WTC11 (cell line): Measurements from ENCODE around the gene GLI1. TPM values are rescaled to one million over a fixed set of nuclear protein-coding genes. Genes with fewer than 3 reads are reported as not detected.

Source experiments
- ATAC-seq: fragments of 200-7000 bp; cut with Tn5 transposase; 2 replicates; pipeline ENCODE4 v1.10.0; 2021; ENCODE audit warnings: mild to moderate bottlenecking, moderate library complexity
- CTCF ChIA-PET: fragments of 300-600 bp; sonication (Branson Sonifier 250); formaldehyde crosslinking; loops from one replicate; lab custom pipeline; 2021; ENCODE audit warnings: antibody characterized with exemption; lab: Charles Lee
- POLR2A ChIA-PET: fragments of 350-600 bp; sonication (Branson Sonifier 250); formaldehyde crosslinking; loops from one replicate; lab custom pipeline; 2021; ENCODE audit warnings: antibody characterized with exemption; lab: Charles Lee
- DNase-seq: peaks from one replicate; pipeline ENCODE4 v3.0.0; 2021; ENCODE audit warnings: low spot score
- H3K27ac Mint-ChIP-seq: 2 replicates; pipeline ENCODE4 v1.8.0; 2021; ENCODE audit warnings: mixed read lengths
- H3K27me3 Mint-ChIP-seq: 2 replicates; pipeline ENCODE4 v1.8.0; 2021; ENCODE audit warnings: low read depth, mild to moderate bottlenecking, moderate library complexity, mixed read lengths
- H3K36me3 Mint-ChIP-seq: 2 replicates; pipeline ENCODE4 v1.8.0; 2021; ENCODE audit warnings: mixed read lengths
- H3K4me1 Mint-ChIP-seq: 2 replicates; pipeline ENCODE4 v1.8.0; 2022; ENCODE audit warnings: mixed read lengths
- H3K4me3 Mint-ChIP-seq: 2 replicates; pipeline ENCODE4 v1.8.0; 2021; ENCODE audit warnings: mild to moderate bottlenecking, moderate library complexity, mixed read lengths
- H3K9me3 Mint-ChIP-seq: 2 replicates; pipeline ENCODE4 v1.8.0; 2021; ENCODE audit warnings: mixed read lengths
- ATF1 ChIP-seq: sonication (generic); formaldehyde crosslinking; IDR thresholded peaks from 2 replicates; pipeline ENCODE4 v1.8.1; 2023; ENCODE audit warnings: mild to moderate bottlenecking, moderate library complexity, missing genetic modification reagents
- CREB1 ChIP-seq: sonication (generic); formaldehyde crosslinking; IDR thresholded peaks from 2 replicates; pipeline ENCODE4 v1.8.0; 2023; ENCODE audit warnings: mild to moderate bottlenecking, missing genetic modification reagents
- CTCF ChIP-seq: fragments of 200-600 bp; IDR thresholded peaks from 2 replicates; pipeline ENCODE4 v1.8.0; 2022; ENCODE audit warnings: antibody characterized with exemption
- E2F4 ChIP-seq: sonication (generic); formaldehyde crosslinking; IDR thresholded peaks from 2 replicates; pipeline ENCODE4 v1.8.1; 2022; ENCODE audit warnings: low read depth, mild to moderate bottlenecking, moderate library complexity, missing genetic modification reagents, borderline replicate concordance
- EMX1 ChIP-seq: fragments of 250-450 bp; sonication (Bioruptor Pico); IDR thresholded peaks from 2 replicates; pipeline ENCODE4 v1.8.0; 2021; ENCODE audit warnings: mild to moderate bottlenecking
- GABPB1 ChIP-seq: sonication (generic); formaldehyde crosslinking; IDR thresholded peaks from 2 replicates; pipeline ENCODE4 v1.8.1; 2023; ENCODE audit warnings: mild to moderate bottlenecking, missing genetic modification reagents
- MLX ChIP-seq: sonication (generic); formaldehyde crosslinking; IDR thresholded peaks from 2 replicates; pipeline ENCODE4 v1.8.1; 2023; ENCODE audit warnings: mild to moderate bottlenecking, missing genetic modification reagents, moderate library complexity
- MXD4 ChIP-seq: fragments of 250-450 bp; sonication (Bioruptor Pico); IDR thresholded peaks from 2 replicates; pipeline ENCODE4 v1.8.0; 2021; ENCODE audit warnings: mild to moderate bottlenecking, moderate library complexity, borderline replicate concordance
- NFE2L1 ChIP-seq: sonication (generic); formaldehyde crosslinking; IDR thresholded peaks from 2 replicates; pipeline ENCODE4 v1.8.1; 2023; ENCODE audit warnings: missing genetic modification reagents
- NR1H2 ChIP-seq: sonication (generic); formaldehyde crosslinking; IDR thresholded peaks from 2 replicates; pipeline ENCODE4 v1.9.0; 2021; ENCODE audit warnings: mild to moderate bottlenecking, moderate library complexity, missing genetic modification reagents
- PRRX2 ChIP-seq: fragments of 250-450 bp; sonication (Bioruptor Pico); IDR thresholded peaks from 2 replicates; pipeline ENCODE4 v1.8.0; 2021; ENCODE audit warnings: mild to moderate bottlenecking
- RELA ChIP-seq: sonication (generic); formaldehyde crosslinking; IDR thresholded peaks from 2 replicates; pipeline ENCODE4 v1.8.1; 2022; ENCODE audit warnings: missing genetic modification reagents, mild to moderate bottlenecking, borderline replicate concordance
- SMAD4 ChIP-seq: sonication (generic); formaldehyde crosslinking; IDR thresholded peaks from 2 replicates; pipeline ENCODE4 v1.8.0; 2022; ENCODE audit warnings: mild to moderate bottlenecking, missing genetic modification reagents
- TEAD1 ChIP-seq: sonication (generic); formaldehyde crosslinking; IDR thresholded peaks from 2 replicates; pipeline ENCODE4 v1.8.0; 2022; ENCODE audit warnings: mild to moderate bottlenecking, missing genetic modification reagents
- ZNF121 ChIP-seq: sonication (generic); formaldehyde crosslinking; IDR thresholded peaks from 2 replicates; pipeline ENCODE4 v1.8.0; 2023; ENCODE audit warnings: missing genetic modification reagents
- ZNF263 ChIP-seq: sonication (generic); formaldehyde crosslinking; IDR thresholded peaks from 2 replicates; pipeline ENCODE4 v1.8.1; 2022; ENCODE audit warnings: low read depth, mild to moderate bottlenecking, moderate library complexity, missing genetic modification reagents
- ZNF416 ChIP-seq: fragments of 250-450 bp; sonication (Bioruptor Pico); IDR thresholded peaks from 2 replicates; pipeline ENCODE4 v1.9.0; 2021; ENCODE audit warnings: mild to moderate bottlenecking, inconsistent platforms
- total RNA-seq: library from RNA; stranded (reverse); gene quantifications from 3 replicates; pipeline ENCODE4 v1.2.3, GENCODE V29; 2021
- TF ChIP-seq, protein P1 (sequence below): sonication (generic); formaldehyde crosslinking; conservative IDR thresholded peaks from 2 replicates; pipeline ENCODE4 v1.8.1; 2022; ENCODE audit warnings: mild to moderate bottlenecking, missing genetic modification reagents
- TF ChIP-seq, protein P2 (sequence below): fragments of 250-450 bp; sonication (Bioruptor Pico); IDR thresholded peaks from 2 replicates; pipeline ENCODE4 v1.9.0; 2021; ENCODE audit warnings: moderate library complexity, mild to moderate bottlenecking, inconsistent platforms, borderline replicate concordance

GLI1 gene
- total RNA-seq, 1 experiment from 2014 or later = 16.2 TPM

GRCh38 chr12:57446292-57446960 is 13.2 kb upstream of the GLI1 start (continued):
- TF ChIP-seq CTCF (no peak), ZNF121 (CRISPR knock-in tag) (no peak), TEAD1 (CRISPR knock-in tag) (no peak), E2F4 (no peak), RELA (CRISPR knock-in tag) (no peak)

GRCh38 chr12:57448669-57449068 is 10.9 kb upstream of the GLI1 start:
- H3K4me3 Mint-ChIP-seq = no peak overlapping the region
- no peak overlapping the region for H3K27ac Mint-ChIP-seq
- H3K4me1 Mint-ChIP-seq = peaks cover 12% of the 10 kb centered on the region
- no peak for TF ChIP-seq NR1H2 (CRISPR knock-in tag)
- no peak for TF ChIP-seq CREB1 (CRISPR knock-in tag)
- TF ChIP-seq PRRX2 (CRISPR knock-in tag) = no peak
- no peak for TF ChIP-seq MXD4
- TF ChIP-seq MLX (CRISPR knock-in tag) = no peak
- TF ChIP-seq ZNF416 = no peak
- TF ChIP-seq E2F4 = no peak
- no peak for TF ChIP-seq ATF1
- no peak for TF ChIP-seq CTCF
- no peak for TF ChIP-seq EMX1
- TF ChIP-seq, protein P1, sequence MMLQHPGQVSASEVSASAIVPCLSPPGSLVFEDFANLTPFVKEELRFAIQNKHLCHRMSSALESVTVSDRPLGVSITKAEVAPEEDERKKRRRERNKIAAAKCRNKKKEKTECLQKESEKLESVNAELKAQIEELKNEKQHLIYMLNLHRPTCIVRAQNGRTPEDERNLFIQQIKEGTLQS (CRISPR knock-in tag) = no peak
- TF ChIP-seq ZNF263 (CRISPR knock-in tag) = no peak
- no peak for TF ChIP-seq NFE2L1
- no peak for TF ChIP-seq GABPB1 (CRISPR knock-in tag)
- no peak for TF ChIP-seq SMAD4 (CRISPR knock-in tag)
- TF ChIP-seq, protein P2, sequence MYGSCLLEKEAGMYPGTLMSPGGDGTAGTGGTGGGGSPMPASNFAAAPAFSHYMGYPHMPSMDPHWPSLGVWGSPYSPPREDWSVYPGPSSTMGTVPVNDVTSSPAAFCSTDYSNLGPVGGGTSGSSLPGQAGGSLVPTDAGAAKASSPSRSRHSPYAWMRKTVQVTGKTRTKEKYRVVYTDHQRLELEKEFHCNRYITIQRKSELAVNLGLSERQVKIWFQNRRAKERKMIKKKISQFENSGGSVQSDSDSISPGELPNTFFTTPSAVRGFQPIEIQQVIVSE (CRISPR knock-in tag) = no peak
- DNase-seq = no peak
- no peak for ATAC-seq
- ChIA-PET POLR2A (interaction anchor here (0.7 kb wide), 1 partner anchor 140 kb away, joined by 7 read pairs; no protein-coding TSS in a partner anchor), CTCF (interaction anchor here (9.4 kb wide), 1 partner anchor 142 kb away, joined by 245 read pairs; no protein-coding TSS in a partner anchor)
- no peaks in the 10 kb centered on the region for H3K36me3 Mint-ChIP-seq
- H3K27me3 Mint-ChIP-seq = no peaks in the 10 kb centered on the region
- peaks cover 3% of the 10 kb centered on the region for H3K9me3 Mint-ChIP-seq
